Pons (tissue), 1 donor: ENCODE results near the gene GRK7.
"Not testable (repeated sequence)": the region's sequence is repeated elsewhere in the genome, so short reads cannot be mapped to it uniquely, and the experiment has no call there.

Experiments used
- DNase-seq: peaks from one replicate; pipeline ENCODE4 v3.0.0-alpha.2; 2016; ENCODE audit warnings: low spot score

The GRK7 gene

DNA sequence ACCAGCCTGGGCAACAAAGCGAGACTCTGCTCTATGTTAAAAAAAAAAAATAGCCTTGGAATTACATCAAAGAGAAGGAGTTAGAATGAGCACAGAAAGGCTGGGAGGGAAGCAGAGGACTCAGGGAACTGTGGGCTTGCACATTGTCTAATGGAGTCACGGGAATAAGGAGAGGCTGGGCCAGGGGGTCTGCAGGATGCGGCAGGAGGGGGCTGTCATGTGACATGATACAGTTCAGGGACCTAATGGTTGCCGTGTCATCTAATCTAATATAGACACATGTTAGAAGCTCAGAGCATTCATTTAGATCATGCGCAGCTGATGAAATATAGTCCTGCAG lies 32.5 kb downstream of the GRK7 start:
- no peak for DNase-seq

- peak; percentile 51 for DNase-seq
These were observed 33.1 kb downstream of the GRK7 start for GRCh38 chr3:141796081-141796888.

DNA sequence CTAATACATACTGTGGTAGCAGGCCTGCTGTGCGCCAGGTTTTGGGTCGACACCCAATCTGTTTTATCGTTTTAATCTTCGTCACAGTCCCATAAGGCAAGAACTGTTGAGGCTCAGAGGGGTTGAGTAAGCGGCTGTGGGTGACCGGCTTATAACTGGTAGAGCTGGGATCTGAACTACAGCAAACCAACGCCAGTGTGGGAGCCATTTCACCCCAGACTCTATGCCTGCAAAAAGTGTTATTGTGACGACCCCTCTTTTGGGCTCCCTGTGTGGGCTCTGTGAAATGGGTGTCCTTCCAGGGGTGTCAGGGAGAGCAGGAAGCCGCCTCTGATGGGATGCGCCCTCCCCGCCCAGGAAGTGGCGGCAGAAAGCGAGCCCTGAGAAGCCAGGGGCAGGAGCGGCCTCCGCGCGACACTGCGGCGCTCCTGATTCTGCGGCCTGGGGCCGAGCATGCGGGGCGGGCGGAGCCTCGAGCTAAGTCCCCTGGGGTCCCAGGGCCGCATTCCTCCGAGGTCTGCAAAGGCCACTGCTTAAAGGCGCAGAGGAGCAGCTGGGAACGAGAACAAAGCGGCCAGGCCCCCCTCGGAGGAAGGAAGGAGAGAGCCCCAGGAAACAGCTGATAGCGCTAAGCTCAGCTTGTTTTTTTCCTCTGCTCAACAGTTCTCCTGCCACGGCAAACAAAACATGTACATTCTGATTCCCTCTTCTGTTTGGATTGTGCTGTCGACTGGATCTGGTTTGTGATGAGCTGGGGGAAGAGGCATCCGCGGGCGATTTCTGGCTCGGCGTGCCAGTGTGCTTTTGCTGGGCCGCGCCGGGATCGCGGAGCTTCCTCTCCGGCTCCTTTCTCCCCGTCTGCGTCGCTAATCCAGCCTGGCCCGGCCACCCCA lies 33.9 kb downstream of the GRK7 start:
- DNase-seq, result peak; percentile 40

DNA sequence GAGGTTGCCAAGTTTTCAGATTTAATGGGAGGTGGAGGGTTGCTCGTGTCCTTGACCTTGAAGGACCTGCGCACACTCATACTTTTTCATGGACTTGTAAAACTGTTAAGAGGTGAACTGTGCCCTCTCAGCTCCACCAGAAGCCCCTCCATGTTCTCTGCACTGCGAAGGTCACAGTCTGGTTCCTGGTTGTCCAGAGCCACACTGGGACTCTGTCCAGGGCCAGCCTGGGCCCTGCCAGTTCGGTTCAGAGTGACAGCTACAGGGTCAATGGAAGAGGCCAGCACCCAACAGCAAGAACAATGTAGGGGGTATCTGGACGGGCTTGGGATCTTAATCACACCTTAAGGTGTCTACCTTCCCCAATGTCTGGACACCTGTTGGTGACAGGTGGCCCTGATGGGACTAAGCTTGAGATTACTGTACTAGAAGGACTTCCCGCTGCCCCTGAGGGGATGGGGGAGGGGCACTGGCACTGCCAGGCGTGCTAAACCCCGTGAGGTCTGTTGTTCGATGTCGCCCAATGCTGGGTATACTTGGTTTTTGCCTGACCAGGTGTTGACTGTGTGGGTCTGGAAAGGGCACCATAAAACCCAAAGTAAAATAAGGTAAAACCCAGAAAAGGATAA lies 34.7 kb downstream of the GRK7 start:
- DNase-seq, result no peak

GRCh38 chr3:141798448-141798845 lies 35.2 kb downstream of the GRK7 start:
- DNase-seq, result no peak

- DNase-seq, result no peak
These were observed 39.3 kb downstream of the GRK7 start for GRCh38 chr3:141802316-141803077.

- DNase-seq, result not testable (repeated sequence)
These were observed 40.3 kb downstream of the GRK7 start for GRCh38 chr3:141803538-141803937.

DNA sequence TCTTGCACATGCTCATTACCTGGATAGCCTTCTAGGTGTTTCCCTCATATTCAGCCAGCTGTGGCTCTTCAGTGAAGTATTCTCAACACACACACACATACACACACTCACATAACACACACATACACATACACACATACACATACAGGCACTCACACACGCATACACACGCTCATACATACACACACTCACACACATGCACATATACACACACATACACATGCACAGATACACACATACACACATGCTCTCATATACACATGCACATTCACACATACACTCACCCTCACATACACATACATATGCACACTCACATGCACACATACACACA lies 41.2 kb downstream of the GRK7 start:
- DNase-seq, result no peak

- DNase-seq, result no peak
These were observed 41.8 kb downstream of the GRK7 start for GRCh38 chr3:141804778-141805639.

DNA sequence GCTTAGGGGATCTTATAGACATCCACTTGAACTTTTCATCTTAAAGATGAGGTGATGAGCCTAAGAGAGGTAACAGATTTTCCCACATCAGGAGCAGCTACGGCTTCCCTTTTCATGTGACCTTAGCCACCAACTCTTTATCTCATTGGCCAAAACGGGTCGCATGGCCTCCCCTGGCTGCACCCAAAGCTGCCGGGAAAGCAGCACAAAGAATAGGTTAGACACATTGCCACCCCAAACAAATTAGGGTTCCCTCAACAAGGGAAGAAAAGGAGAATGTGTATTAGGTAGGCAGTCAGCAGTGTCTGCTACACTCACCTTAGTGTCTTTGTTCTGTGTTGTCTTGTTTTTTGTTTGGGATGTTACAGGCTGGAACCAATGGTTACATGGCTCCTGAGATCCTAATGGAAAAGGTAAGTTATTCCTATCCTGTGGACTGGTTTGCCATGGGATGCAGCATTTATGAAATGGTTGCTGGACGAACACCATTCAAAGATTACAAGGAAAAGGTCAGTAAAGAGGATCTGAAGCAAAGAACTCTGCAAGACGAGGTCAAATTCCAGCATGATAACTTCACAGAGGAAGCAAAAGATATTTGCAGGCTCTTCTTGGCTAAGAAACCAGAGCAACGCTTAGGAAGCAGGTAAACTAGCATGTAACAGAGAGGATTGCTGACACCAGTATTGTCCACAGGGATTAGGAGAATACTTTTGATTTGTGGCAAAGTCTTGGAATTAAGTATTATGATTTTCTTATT lies 44.2 kb downstream of the GRK7 start:
- DNase-seq, result no peak

GRCh38 chr3:141808586-141808985 lies 45.4 kb downstream of the GRK7 start:
- no peak for DNase-seq

GRCh38 chr3:141810161-141810560 lies 47.0 kb downstream of the GRK7 start:
- DNase-seq, result no peak

- no peak for DNase-seq
These were observed 48.1 kb downstream of the GRK7 start for GRCh38 chr3:141811348-141811747.

- DNase-seq, result no peak
These were observed 48.9 kb downstream of the GRK7 start for GRCh38 chr3:141812084-141812483.

GRCh38 chr3:141812586-141812985 lies 49.4 kb downstream of the GRK7 start:
- no peak for DNase-seq
